ENCODE measurements around the gene TTC31. TPM values are rescaled to one million over a fixed set of nuclear protein-coding genes. Genes with fewer than 3 reads are reported as not detected.

Gene TTC31
- total RNA-seq, 4 donors from 2014 or later: 16.5 to 27.2 (median 19.5) TPM

DNA sequence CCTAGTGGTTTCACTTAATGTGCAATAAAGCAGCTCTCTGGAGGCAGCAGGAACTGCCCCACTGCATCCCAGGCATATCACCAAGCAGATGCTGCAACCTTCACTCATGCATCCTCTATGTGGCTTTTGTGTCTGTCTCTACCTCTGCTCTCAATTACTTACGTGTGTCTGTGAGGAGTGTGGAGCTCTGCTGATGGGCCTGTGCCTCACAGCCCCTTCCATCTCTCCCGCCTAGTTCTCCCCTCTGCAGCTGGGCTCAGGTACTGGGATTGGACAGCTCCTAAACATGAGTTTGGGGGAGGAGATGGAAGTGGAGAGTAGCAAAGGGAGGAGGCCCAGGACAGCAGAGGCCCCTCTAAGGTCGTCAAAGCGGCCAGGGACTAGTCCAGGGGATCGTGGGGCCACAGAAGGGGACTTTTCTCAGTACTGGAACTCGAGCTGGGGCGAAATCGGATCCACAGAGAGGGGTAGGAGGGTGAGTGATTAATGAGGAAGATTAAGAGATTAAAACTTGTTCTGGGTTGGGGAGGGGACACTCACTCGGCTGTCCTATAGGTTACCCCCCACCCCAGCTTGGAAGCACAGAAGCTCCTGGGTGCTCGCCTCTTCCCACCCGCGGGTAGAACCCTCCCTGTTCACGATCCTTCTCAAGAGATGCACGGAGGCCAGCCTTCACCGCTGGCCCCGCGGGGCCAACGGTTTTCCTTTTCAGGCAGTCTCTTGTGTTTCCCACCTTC lies 18.6 kb downstream of the TTC31 start:
- 70 to 79% methylated on average over 6 to 18 of the region's 18 CpGs for WGBS, 2 donors (ENCODE audit: low coverage in 1 of 2)
- no peak overlapping the region for H3K4me3 ChIP-seq
- H3K27me3 ChIP-seq: peaks cover 100% of the 10 kb centered on the region

DNA sequence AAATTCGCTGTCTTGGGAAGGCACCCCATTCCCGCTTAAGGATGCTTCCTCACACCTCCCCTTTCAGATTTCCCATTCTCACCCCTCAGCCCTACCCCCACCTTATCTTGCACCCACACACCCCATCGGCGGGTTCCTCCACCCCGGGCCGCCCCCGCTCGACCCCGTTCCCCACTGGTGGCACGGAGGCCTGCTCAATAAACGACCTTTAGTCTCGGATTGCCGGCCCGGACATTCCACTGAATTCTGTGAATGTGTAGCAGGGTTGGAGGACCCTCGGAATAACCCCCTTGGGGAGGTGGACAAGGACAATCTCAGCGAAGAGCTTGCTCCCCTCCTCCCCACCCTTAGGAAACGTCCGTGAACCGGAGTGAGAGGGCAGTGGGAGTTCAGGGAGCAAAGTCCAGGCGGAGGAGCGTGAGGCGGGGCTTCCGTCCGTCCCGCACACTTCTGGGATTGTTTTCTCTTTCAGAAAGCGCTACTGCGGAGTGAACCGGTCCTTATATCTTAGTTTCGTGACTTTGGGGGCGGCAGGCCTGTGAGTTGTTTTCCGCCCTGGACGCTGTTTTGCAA lies 19.4 kb downstream of the TTC31 start:
- Histone ChIP-seq H3K27ac (peak overlapping the region in 2 of 4 donors; percentile 65 to 81), H3K4me1 (peaks cover 0 to 81% (median 42%) of the 10 kb centered on the region in 3 donors), H3K9me3 (no peaks in the 10 kb centered on the region), H3K27me3 (peaks cover 95% of the 10 kb centered on the region), H3K36me3 (peaks cover 0 to 22% of the 10 kb centered on the region in 2 donors), H3K4me3 (peak overlapping the region; percentile 21 to 57)
- ATAC-seq: no peak
- WGBS, 2 donors (ENCODE audit: low coverage in 1 of 2): 33 to 100% methylated on average over 1 to 6 of the region's 32 CpGs
- TF ChIP-seq EP300 (IDR thresholded peaks at IDR 0.05) (no peak), POLR2A (IDR thresholded peaks at IDR 0.05) (no peak), POLR2AphosphoS5 (IDR thresholded peaks at IDR 0.05) (no peak)
- TF ChIP-seq, protein P1, sequence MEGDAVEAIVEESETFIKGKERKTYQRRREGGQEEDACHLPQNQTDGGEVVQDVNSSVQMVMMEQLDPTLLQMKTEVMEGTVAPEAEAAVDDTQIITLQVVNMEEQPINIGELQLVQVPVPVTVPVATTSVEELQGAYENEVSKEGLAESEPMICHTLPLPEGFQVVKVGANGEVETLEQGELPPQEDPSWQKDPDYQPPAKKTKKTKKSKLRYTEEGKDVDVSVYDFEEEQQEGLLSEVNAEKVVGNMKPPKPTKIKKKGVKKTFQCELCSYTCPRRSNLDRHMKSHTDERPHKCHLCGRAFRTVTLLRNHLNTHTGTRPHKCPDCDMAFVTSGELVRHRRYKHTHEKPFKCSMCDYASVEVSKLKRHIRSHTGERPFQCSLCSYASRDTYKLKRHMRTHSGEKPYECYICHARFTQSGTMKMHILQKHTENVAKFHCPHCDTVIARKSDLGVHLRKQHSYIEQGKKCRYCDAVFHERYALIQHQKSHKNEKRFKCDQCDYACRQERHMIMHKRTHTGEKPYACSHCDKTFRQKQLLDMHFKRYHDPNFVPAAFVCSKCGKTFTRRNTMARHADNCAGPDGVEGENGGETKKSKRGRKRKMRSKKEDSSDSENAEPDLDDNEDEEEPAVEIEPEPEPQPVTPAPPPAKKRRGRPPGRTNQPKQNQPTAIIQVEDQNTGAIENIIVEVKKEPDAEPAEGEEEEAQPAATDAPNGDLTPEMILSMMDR (IDR thresholded peaks at IDR 0.05): no peak

More for the DNA sequence above, 18.6 kb downstream of the TTC31 start:
- TF ChIP-seq EP300 (IDR thresholded peaks at IDR 0.05) (no peak), POLR2AphosphoS5 (IDR thresholded peaks at IDR 0.05) (no peak), POLR2A (IDR thresholded peaks at IDR 0.05) (no peak)
- TF ChIP-seq, protein P1 (IDR thresholded peaks at IDR 0.05): no peak
- no peak for ATAC-seq
- H3K9me3 ChIP-seq: no peaks in the 10 kb centered on the region
- H3K36me3 ChIP-seq: peaks cover 0 to 22% of the 10 kb centered on the region in 2 donors
- H3K27ac ChIP-seq: no peak overlapping the region
- peaks cover 0 to 75% (median 40%) of the 10 kb centered on the region in 3 donors for H3K4me1 ChIP-seq

DNA sequence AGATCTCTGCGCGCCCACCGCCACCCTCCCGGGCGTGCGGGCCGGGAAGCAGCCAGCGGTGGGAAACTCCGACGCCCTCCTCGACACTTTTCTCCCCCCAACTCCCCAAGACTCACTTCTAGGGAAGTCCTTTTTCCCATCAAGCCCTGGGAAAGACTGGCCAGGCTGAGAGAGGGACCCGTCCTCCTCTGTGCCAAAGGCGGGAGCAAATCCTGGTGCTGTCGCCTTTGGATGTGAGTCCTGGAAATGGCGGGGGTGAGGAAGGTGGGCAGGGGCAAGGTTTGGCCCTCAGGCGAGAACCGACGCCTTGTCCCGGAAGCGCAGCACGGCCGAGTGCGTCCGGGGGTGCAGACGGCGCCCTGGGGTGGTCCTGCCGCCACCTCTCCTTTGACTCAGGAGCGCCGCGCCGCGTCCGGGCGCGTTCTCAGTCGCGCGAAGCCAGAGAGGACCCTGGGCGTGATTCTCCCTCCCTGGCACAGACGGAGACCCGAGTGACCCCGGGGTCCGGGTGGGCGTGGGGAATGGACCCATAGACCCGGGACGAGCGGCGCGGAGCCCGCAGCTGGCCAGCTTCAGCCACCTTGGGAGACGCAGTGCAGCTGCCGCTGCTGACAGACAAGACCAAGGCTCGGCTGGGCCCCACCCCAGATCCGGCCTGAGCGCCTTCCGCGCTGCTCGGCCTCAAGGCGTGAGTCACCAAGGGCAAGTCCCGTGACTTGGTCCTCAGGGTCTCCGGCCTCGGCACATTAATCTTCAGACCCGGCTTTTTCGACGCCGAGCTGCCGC lies 20.0 kb downstream of the TTC31 start:
- peak; percentile 28 for TF ChIP-seq POLR2AphosphoS5 (IDR thresholded peaks at IDR 0.05)
- TF ChIP-seq EP300 (IDR thresholded peaks at IDR 0.05): no peak
- TF ChIP-seq, protein P1 (IDR thresholded peaks at IDR 0.05): peak in 1 of 4 experiments; percentile 37
- peak; percentile 28 to 57 for TF ChIP-seq POLR2A (IDR thresholded peaks at IDR 0.05)
- Histone ChIP-seq H3K36me3 (peaks cover 0 to 22% of the 10 kb centered on the region in 2 donors), H3K27me3 (peaks cover 88% of the 10 kb centered on the region), H3K9me3 (no peaks in the 10 kb centered on the region), H3K27ac (peak overlapping the region in 3 of 4 donors; percentile 55 to 81 (median 65)), H3K4me3 (peak overlapping the region; percentile 21 to 57), H3K4me1 (peaks cover 0 to 76% (median 37%) of the 10 kb centered on the region in 3 donors)
- WGBS, 2 donors (ENCODE audit: low coverage in 1 of 2): no CpG with 5 or more reads among the region's 67 CpGs
- peak; percentile 63 for ATAC-seq

DNA sequence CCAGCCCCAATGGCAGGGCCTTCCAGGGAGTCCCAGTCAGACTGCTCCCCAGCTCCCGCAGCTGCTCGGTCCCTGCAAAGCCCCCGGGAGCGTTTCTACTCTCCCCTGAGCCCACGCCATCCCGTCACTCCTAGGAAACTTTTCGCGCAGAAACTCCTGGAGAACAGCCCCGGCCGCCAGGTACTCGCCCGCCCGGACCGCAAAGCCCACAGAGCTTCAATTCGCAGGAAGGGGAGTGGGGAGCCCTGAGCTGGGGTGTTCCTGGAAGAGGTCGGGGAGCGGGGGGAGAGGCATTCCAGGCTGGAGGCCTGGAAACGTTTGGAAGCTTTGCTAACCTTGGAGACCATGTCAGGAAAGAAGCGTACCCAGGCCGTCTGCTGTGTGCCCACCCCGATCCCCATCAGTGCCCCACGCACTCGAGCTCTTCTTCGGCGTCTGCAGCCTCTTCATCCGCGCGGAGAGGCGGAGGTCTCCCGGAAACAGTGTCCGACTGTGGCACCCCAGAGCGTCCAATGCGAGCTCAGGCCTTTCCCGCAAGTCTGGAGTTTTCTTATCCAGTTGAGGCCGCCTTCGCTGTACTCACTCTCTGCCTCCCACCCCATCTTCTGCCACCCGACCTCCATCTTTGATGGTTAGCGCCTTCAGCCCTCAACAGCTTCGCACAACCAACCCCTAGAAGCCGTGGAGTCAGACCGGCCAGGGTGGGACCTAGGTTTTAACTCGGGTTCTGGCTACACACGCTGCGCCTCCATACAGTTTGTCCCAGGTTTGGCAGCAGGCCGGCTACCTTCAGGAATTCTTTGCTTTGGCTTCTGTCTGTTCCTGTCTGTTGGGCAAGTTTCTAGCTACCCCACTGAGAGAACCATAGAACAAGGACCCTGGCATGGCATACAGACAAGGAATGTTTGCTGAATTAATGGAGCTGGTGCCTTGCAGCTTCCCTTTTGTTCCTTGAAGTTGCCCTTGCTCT lies 20.9 kb downstream of the TTC31 start:
- H3K9me3 ChIP-seq: no peaks in the 10 kb centered on the region
- peaks cover 0 to 22% of the 10 kb centered on the region in 2 donors for H3K36me3 ChIP-seq
- peaks cover 79% of the 10 kb centered on the region for H3K27me3 ChIP-seq
- peaks cover 0 to 73% (median 28%) of the 10 kb centered on the region in 3 donors for H3K4me1 ChIP-seq
- H3K4me3 ChIP-seq: peak overlapping the region; percentile 21 to 57
- 67 to 78% methylated on average over 5 to 15 of the region's 45 CpGs for WGBS, 2 donors (ENCODE audit: low coverage in 1 of 2)
- no peak for ATAC-seq
- TF ChIP-seq, protein P1 (IDR thresholded peaks at IDR 0.05): no peak
- TF ChIP-seq EP300 (IDR thresholded peaks at IDR 0.05): no peak
- no peak for TF ChIP-seq POLR2A (IDR thresholded peaks at IDR 0.05)
- H3K27ac ChIP-seq: peak overlapping the region in 3 of 4 donors; percentile 55 to 81 (median 65)

All from gastroesophageal sphincter (tissue), 4 donors.